H1 (cell line): ENCODE measurements around the gene SERPINB6. TPM values are rescaled to one million over a fixed set of nuclear protein-coding genes. Genes with fewer than 3 reads are reported as not detected.

Source experiments
- CTCF ChIA-PET: fragments of 300-600 bp; sonication (Branson Sonifier 250); formaldehyde crosslinking; loops from one replicate; lab custom pipeline; 2021; ENCODE audit not compliant: partially characterized antibody; lab: Charles Lee
- POLR2A ChIA-PET: fragments of 300-600 bp; sonication (Branson Sonifier 250); formaldehyde crosslinking; loops from one replicate; lab custom pipeline; 2021; ENCODE audit warnings: inconsistent platforms; ENCODE audit not compliant: partially characterized antibody; lab: Charles Lee
- DNase-seq, 2 experiments: peaks; one replicate each; pipeline versions ENCODE4 v3.0.0 to v3.0.0-alpha.2; 2010 to 2022; ENCODE audit warnings: low spot score in 2 of 2, low read depth in 1 of 2, mixed read lengths in 1 of 2
- FAIRE-seq: peaks from 2 replicates; lab custom pipeline; 2011; peaks lifted over from hg19 to GRCh38; lab: Jason Lieb, UNC
- H2AFZ ChIP-seq: 2 replicates; pipeline ENCODE4 v1.8.1; 2012; ENCODE audit warnings: low read length, inconsistent platforms
- H2AK5ac ChIP-seq: 2 replicates; pipeline ENCODE4 v1.6.1; 2013; ENCODE audit warnings: low read depth, low read length
- H2BK120ac ChIP-seq: replicated peaks from 2 replicates; pipeline ENCODE3; 2013; ENCODE audit warnings: low read depth, low read length, inconsistent platforms
- H2BK12ac ChIP-seq: 2 replicates; pipeline ENCODE4 v1.6.1; 2013; ENCODE audit warnings: low read depth, low read length
- H2BK15ac ChIP-seq: 2 replicates; pipeline ENCODE4 v1.6.1; 2013; ENCODE audit warnings: low read length
- H2BK20ac ChIP-seq: 2 replicates; pipeline ENCODE4 v1.6.1; 2013; ENCODE audit warnings: low read length
- H2BK5ac ChIP-seq: 2 replicates; pipeline ENCODE4 v1.6.1; 2013; ENCODE audit warnings: low read depth, low read length
- H3K14ac ChIP-seq: 2 replicates; pipeline ENCODE4 v1.6.1; 2013; ENCODE audit warnings: inconsistent platforms; ENCODE audit not compliant: insufficient read length
- H3K18ac ChIP-seq: 2 replicates; pipeline ENCODE4 v1.6.1; 2013; ENCODE audit warnings: low read length; ENCODE audit errors: extremely low read depth
- H3K23ac ChIP-seq: 2 replicates; pipeline ENCODE4 v1.6.1; 2013; ENCODE audit warnings: inconsistent platforms; ENCODE audit not compliant: insufficient read length
- H3K23me2 ChIP-seq: 2 replicates; pipeline ENCODE4 v1.6.1; 2013; ENCODE audit warnings: low read depth, low read length
- H3K27ac ChIP-seq: 2 replicates; pipeline ENCODE4 v1.6.1; 2011; ENCODE audit warnings: low read depth, low read length, inconsistent platforms
- H3K27me3 ChIP-seq, 4 experiments: replicated peaks in 1 of 4; 1 replicate in 1 of 4; 2 replicates in 3 of 4; pipeline versions ENCODE4 v1.6.1 to v1.8.1; 2011 to 2013; ENCODE audit warnings: low read length in 3 of 4, mild to moderate bottlenecking in 3 of 4, inconsistent platforms in 2 of 4, mixed read lengths in 2 of 4, moderate library complexity in 1 of 4; ENCODE audit not compliant: control insufficient read depth in 3 of 4, insufficient read depth in 3 of 4; ENCODE audit errors: extremely low read depth in 1 of 4
- H3K36me3 ChIP-seq, 4 experiments: 2 replicates each; pipeline versions ENCODE4 v1.6.1 to v1.8.1; 2011 to 2013; ENCODE audit warnings: mild to moderate bottlenecking in 4 of 4, low read length in 3 of 4, moderate library complexity in 2 of 4, control low read depth in 1 of 4, inconsistent platforms in 1 of 4; ENCODE audit not compliant: insufficient read depth in 4 of 4, control insufficient read depth in 2 of 4
- H3K4ac ChIP-seq: replicated peaks from 2 replicates; pipeline ENCODE3; 2013; ENCODE audit warnings: low read length, low read depth, mixed read lengths, inconsistent platforms; ENCODE audit not compliant: insufficient read length
- H3K4me1 ChIP-seq, 4 experiments: replicated peaks in 1 of 4; 1 replicate in 1 of 4; 2 replicates in 3 of 4; pipeline versions ENCODE4 v1.6.1 to v1.8.1; 2011 to 2013; ENCODE audit warnings: low read length in 3 of 4, inconsistent platforms in 2 of 4, mixed read lengths in 1 of 4; ENCODE audit not compliant: insufficient read depth in 4 of 4, control insufficient read depth in 3 of 4
- H3K4me2 ChIP-seq, 2 experiments: 2 replicates each; pipeline versions ENCODE4 v1.6.1 to v1.8.1; 2011 to 2013; ENCODE audit warnings: low read depth in 2 of 2, low read length in 2 of 2, control low read depth in 1 of 2, inconsistent platforms in 1 of 2, mild to moderate bottlenecking in 1 of 2; ENCODE audit not compliant: insufficient read depth in 1 of 2
- H3K4me3 ChIP-seq, 4 experiments: fragments of 200-600, 300-600 bp in 1 of 4; sonication (generic), shearing (Covaris generic), sonication (Bioruptor Twin) in 1 of 4; 2 replicates each; pipeline versions ENCODE4 v1.5.1 to v1.8.1; 2011 to 2016; ENCODE audit warnings: low read length in 4 of 4, low read depth in 3 of 4, control low read depth in 2 of 4, inconsistent platforms in 2 of 4, mild to moderate bottlenecking in 2 of 4, mixed read lengths in 1 of 4, moderate library complexity in 1 of 4; ENCODE audit not compliant: insufficient read depth in 2 of 4; ENCODE audit errors: extremely low read depth in 1 of 4
- H3K56ac ChIP-seq: replicated peaks from 2 replicates; pipeline ENCODE3; 2013; ENCODE audit warnings: low read depth, mild to moderate bottlenecking, mixed read lengths, low read length, inconsistent platforms; ENCODE audit not compliant: insufficient read length
- H3K79me1 ChIP-seq: 2 replicates; pipeline ENCODE4 v1.6.1; 2013; ENCODE audit warnings: low read depth, low read length, control low read depth
- H3K79me2 ChIP-seq, 2 experiments: 2 replicates each; pipeline versions ENCODE4 v1.6.1 to v1.8.1; 2012 to 2013; ENCODE audit warnings: low read length in 2 of 2, mild to moderate bottlenecking in 2 of 2, inconsistent platforms in 1 of 2; ENCODE audit not compliant: insufficient read depth in 2 of 2, control insufficient read depth in 1 of 2
- H3K9ac ChIP-seq, 4 experiments: replicated peaks in 1 of 4; 1 replicate in 1 of 4; 2 replicates in 3 of 4; pipeline versions ENCODE4 v1.6.1 to v1.8.1; 2011 to 2013; ENCODE audit warnings: low read depth in 3 of 4, low read length in 3 of 4, control low read depth in 2 of 4, mild to moderate bottlenecking in 2 of 4, moderate library complexity in 2 of 4, inconsistent platforms in 1 of 4; ENCODE audit errors: extremely low read depth in 1 of 4
- H3K9me3 ChIP-seq, 2 experiments: 2 replicates each; pipeline versions ENCODE4 v1.6.1 to v1.8.1; 2012 to 2013; ENCODE audit warnings: mild to moderate bottlenecking in 2 of 2, moderate library complexity in 2 of 2, control low read depth in 1 of 2, inconsistent platforms in 1 of 2, low read depth in 1 of 2, low read length in 1 of 2, mixed read lengths in 1 of 2; ENCODE audit not compliant: insufficient read depth in 2 of 2
- H4K20me1 ChIP-seq, 2 experiments: replicated peaks in 1 of 2; 2 replicates each; pipeline versions ENCODE3 to v1.8.1; 2011 to 2013; ENCODE audit warnings: inconsistent platforms in 2 of 2, low read length in 2 of 2, mild to moderate bottlenecking in 1 of 2; ENCODE audit not compliant: insufficient read depth in 2 of 2, control insufficient read depth in 1 of 2
- H4K5ac ChIP-seq: 2 replicates; pipeline ENCODE4 v1.6.1; 2013; ENCODE audit warnings: low read length, low read depth, mixed read lengths, inconsistent platforms; ENCODE audit not compliant: insufficient read length
- H4K8ac ChIP-seq: 2 replicates; pipeline ENCODE4 v1.8.0; 2013; ENCODE audit warnings: mild to moderate bottlenecking, moderate library complexity, low read length, inconsistent platforms; ENCODE audit not compliant: insufficient read depth; ENCODE audit errors: extremely low read depth
- H4K91ac ChIP-seq: replicated peaks from 2 replicates; pipeline ENCODE3; 2013; ENCODE audit warnings: low read length, mixed read lengths, inconsistent platforms; ENCODE audit not compliant: insufficient read length
- WGBS, 2 experiments: shearing (Covaris generic) in 1 of 2; methylation state at CpG; one replicate each; pipeline versions ENCODE4 v1.1.6 to v1.1.7; 2013 to 2015; ENCODE audit warnings: low lambda C conversion rate in 2 of 2, mixed read lengths in 2 of 2, inconsistent platforms in 1 of 2, low coverage in 1 of 2, missing lambda C conversion rate in 1 of 2; ENCODE audit not compliant: insufficient replicate concordance in 2 of 2, insufficient coverage in 1 of 2, insufficient read length in 1 of 2; ENCODE audit errors: extremely low coverage in 1 of 2, missing lambda C conversion rate in 1 of 2; 5-methylcytosine and 5-hydroxymethylcytosine counted together
- polyA plus RNA-seq, 7 experiments: library from polyadenylated mRNA; depleted of rRNA in 3 of 7; stranded (reverse) in 5 of 7; unstranded in 2 of 7; fragments of >200 nt in 5 of 7; fragments of 200-250 nt in 2 of 7; gene quantifications; 1 replicate in 5 of 7; 2 replicates in 1 of 7; 4 replicates in 1 of 7; pipeline versions ENCODE4 v1.2.1 to v1.2.3, GENCODE V29; 2011 to 2013; ENCODE audit warnings: missing spikeins in 2 of 7, mixed read lengths in 2 of 7
- total RNA-seq: library from RNA; stranded (reverse); fragmentation: NEBNext Ultra II Directional; extraction: Animal tissue kit (Norgen Biotek cat#: 25700); gene quantifications from 2 replicates; pipeline ENCODE4 v1.2.1, GENCODE V29; 2021

Gene SERPINB6
- total and polyA plus RNA-seq, 2 of the 8 experiments (the other 6 are each of a cell fraction or from before 2014, with no cell fraction given), result 27.2 to 29.4 TPM

DNA sequence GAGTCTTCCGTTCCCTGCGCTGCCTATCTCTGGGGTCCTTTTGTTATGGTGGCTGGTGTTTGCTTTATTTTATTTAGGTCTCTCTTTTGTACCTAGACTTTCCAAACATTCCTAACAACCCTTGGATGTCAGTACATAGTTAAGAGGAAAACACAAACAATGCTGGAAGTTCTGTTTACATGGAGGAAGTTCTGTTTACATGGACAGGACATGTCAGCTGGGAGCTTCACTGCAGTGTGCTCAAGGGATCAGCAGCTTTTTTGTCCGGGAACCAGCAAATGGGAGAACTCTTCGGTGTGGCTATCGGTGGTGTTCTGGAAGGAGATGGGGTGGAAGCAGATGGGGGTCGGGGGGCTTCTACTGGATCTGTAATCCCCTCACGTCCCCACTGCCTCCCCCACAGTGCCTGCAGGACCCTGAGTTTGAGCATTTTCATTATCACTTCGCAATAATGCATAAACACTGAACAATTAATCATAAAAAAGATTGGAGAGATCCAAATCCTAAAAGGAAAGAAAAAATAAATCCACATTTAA is 2.7 kb downstream of the SERPINB6 start:
- Histone ChIP-seq H4K91ac (no peak overlapping the region), H2BK5ac (no peak overlapping the region), H2AFZ (no peak overlapping the region), H2BK20ac (no peak overlapping the region), H4K8ac (no peak overlapping the region), H3K79me2 (no peaks in the 10 kb centered on the region), H3K23ac (no peak overlapping the region), H3K9me3 (no peaks in the 10 kb centered on the region), H3K18ac (no peak overlapping the region), H3K36me3 (no peaks in the 10 kb centered on the region), H2BK12ac (no peak overlapping the region), H3K4me1 (peaks cover 0 to 3% (median 2%) of the 10 kb centered on the region in 4 experiments; a peak in 5 of 7 replicates), H3K23me2 (peaks cover 6% of the 10 kb centered on the region; the same call in 1 of the 2 replicates), H2AK5ac (no peak overlapping the region), H3K14ac (no peak overlapping the region), H3K4me3 (no peak overlapping the region), H2BK15ac (no peak overlapping the region), H3K9ac (no peak overlapping the region), H3K56ac (no peak overlapping the region), H4K5ac (no peak overlapping the region), H3K27me3 (peaks cover 0 to 2% (median 0%) of the 10 kb centered on the region in 4 experiments; a peak in 1 of 7 replicates), H4K20me1 (no peaks in the 10 kb centered on the region), H2BK120ac (no peak overlapping the region), H3K4ac (no peak overlapping the region), H3K4me2 (no peak overlapping the region), H3K79me1 (no peaks in the 10 kb centered on the region), H3K27ac (no peak overlapping the region)
- no peak for DNase-seq
- POLR2A ChIA-PET, result interaction anchor here (1.0 kb wide), 1 partner anchor 17 kb away, joined by 3 read pairs; no protein-coding TSS in a partner anchor
- no peak for FAIRE-seq
- CTCF ChIA-PET, result interaction anchor here (0.9 to 1.7 kb wide), 3 partner anchors 14 to 29 kb away, joined by 3 to 8 read pairs (median 3); no protein-coding TSS in a partner anchor
- 87% methylated on average over 8 of the region's 8 CpGs; no CpG with 5 or more reads in 1 of the 2 experiments for WGBS, 2 experiments
